AG04450 (cell line): ENCODE data around the gene DIP2A. TPM values are rescaled to one million over a fixed set of nuclear protein-coding genes. Genes with fewer than 3 reads are reported as not detected.

Experiments used
- CTCF ChIA-PET: fragments of 300-600, 350-600 bp; formaldehyde crosslinking; extraction: SDS; loops from one replicate; lab custom pipeline; 2022; ENCODE audit warnings: antibody characterized with exemption, inconsistent platforms; lab: Charles Lee
- POLR2A ChIA-PET: fragments of 350-600 bp; formaldehyde crosslinking; extraction: SDS; loops from one replicate; lab custom pipeline; 2021; ENCODE audit warnings: antibody characterized with exemption, inconsistent platforms; lab: Yijun Ruan, JAX
- DNase-seq: peaks from one replicate; pipeline ENCODE4 v3.0.0-alpha.2; 2011; ENCODE audit warnings: low read depth, low spot score
- H3K27ac ChIP-seq: one replicate; pipeline ENCODE4 v1.5.1; 2012; ENCODE audit warnings: low read depth, low read length, control low read depth
- H3K27me3 ChIP-seq: one replicate; pipeline ENCODE4 v1.6.0; 2012; ENCODE audit warnings: low read length; ENCODE audit not compliant: control insufficient read depth, insufficient read depth
- H3K4me3 ChIP-seq: 2 replicates; pipeline ENCODE4 v1.5.1; 2011; ENCODE audit warnings: mild to moderate bottlenecking, low read depth, low read length, control low read depth
- H3K9me3 ChIP-seq: 2 replicates; pipeline ENCODE4 v1.5.1; 2012; ENCODE audit warnings: low read length; ENCODE audit not compliant: control insufficient read depth, insufficient read depth
- CTCF ChIP-seq: IDR thresholded peaks from 2 replicates; pipeline ENCODE4 v1.5.1; 2011; ENCODE audit warnings: low read depth, low read length, control low read depth, inconsistent platforms
- polyA plus RNA-seq: library from polyadenylated mRNA; depleted of rRNA; stranded (reverse); fragments of >200 nt; gene quantifications from 2 replicates; pipeline ENCODE4 v1.2.3, GENCODE V29; 2011

The DIP2A gene
- polyA plus RNA-seq, 1 experiment: 21.0 TPM

- DNase-seq: no peak
- no peak overlapping the region for H3K4me3 ChIP-seq
- no peak for TF ChIP-seq CTCF
- ChIA-PET POLR2A (no interaction called here), CTCF (no interaction called here)
- H3K27ac ChIP-seq: no peak overlapping the region
- no peaks in the 10 kb centered on the region for H3K27me3 ChIP-seq
- H3K9me3 ChIP-seq: no peaks in the 10 kb centered on the region
These were observed 87.2 kb downstream of the DIP2A start for GRCh38 chr21:46545911-46546310.

DNA sequence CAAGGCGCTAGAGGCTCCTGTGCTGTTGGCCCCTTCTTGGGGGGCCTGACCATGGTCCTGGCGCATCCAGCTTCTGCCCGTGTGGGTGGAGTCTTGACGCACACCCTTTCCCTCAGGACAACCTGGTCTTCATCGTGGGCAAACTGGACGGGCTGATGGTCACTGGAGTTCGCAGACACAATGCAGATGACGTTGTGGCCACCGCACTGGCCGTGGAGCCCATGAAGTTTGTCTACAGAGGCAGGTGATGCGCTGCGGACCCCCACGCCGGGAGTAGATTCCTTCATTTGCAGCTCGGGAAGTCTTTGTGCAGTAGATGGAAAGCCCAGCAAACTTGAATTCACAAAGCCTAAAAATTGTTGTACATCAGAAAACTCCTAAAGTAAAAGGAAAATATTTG is 88.1 kb downstream of the DIP2A start:
- H3K4me3 ChIP-seq: no peak overlapping the region
- TF ChIP-seq CTCF: no peak
- ChIA-PET POLR2A (no interaction called here), CTCF (interaction anchor here (0.6 kb wide), 2 partner anchors 64 to 92 kb away, joined by 3 to 7 read pairs; no protein-coding TSS in a partner anchor)
- DNase-seq: no peak
- H3K27me3 ChIP-seq: no peaks in the 10 kb centered on the region
- H3K9me3 ChIP-seq: no peaks in the 10 kb centered on the region
- H3K27ac ChIP-seq: no peak overlapping the region

GRCh38 chr21:46549650-46550049 is 91.0 kb downstream of the DIP2A start:
- TF ChIP-seq CTCF: no peak
- Histone ChIP-seq H3K9me3 (no peaks in the 10 kb centered on the region), H3K27me3 (no peaks in the 10 kb centered on the region), H3K4me3 (no peak overlapping the region), H3K27ac (no peak overlapping the region)
- CTCF ChIA-PET: no interaction called here
- POLR2A ChIA-PET: no interaction called here
- DNase-seq: no peak

GRCh38 chr21:46550116-46550941 is 91.6 kb downstream of the DIP2A start:
- Histone ChIP-seq H3K27me3 (no peaks in the 10 kb centered on the region), H3K27ac (no peak overlapping the region), H3K9me3 (no peaks in the 10 kb centered on the region), H3K4me3 (no peak overlapping the region)
- DNase-seq: no peak
- no peak for TF ChIP-seq CTCF
- POLR2A ChIA-PET: no interaction called here
- CTCF ChIA-PET: interaction anchor here (0.6 kb wide), 1 partner anchor 89 kb away, joined by 4 read pairs; no protein-coding TSS in a partner anchor

- DNase-seq: no peak
- CTCF ChIA-PET: interaction anchor here (0.6 kb wide), 1 partner anchor 50 kb away, joined by 3 read pairs; no protein-coding TSS in a partner anchor
- TF ChIP-seq CTCF: no peak
- Histone ChIP-seq H3K27ac (no peak overlapping the region), H3K9me3 (no peaks in the 10 kb centered on the region), H3K27me3 (no peaks in the 10 kb centered on the region), H3K4me3 (no peak overlapping the region)
- POLR2A ChIA-PET: interaction anchor here (0.6 kb wide), 1 partner anchor 75 kb away, joined by 5 read pairs; no protein-coding TSS in a partner anchor
These were observed 93.0 kb downstream of the DIP2A start for GRCh38 chr21:46551636-46552241.
